A549 (cell line): ENCODE measurements around the gene MLXIP. TPM values are rescaled to one million over a fixed set of nuclear protein-coding genes. Genes with fewer than 3 reads are reported as not detected.

Experiments used
- ATAC-seq, 2 experiments: fragments of 200-7000 bp in 1 of 2; fragments of >200 bp in 1 of 2; cut with Nextera tagmentation in 1 of 2; cut with Tn5 transposase in 1 of 2; 3 replicates each; pipeline versions ENCODE4 v1.8.0 to v1.9.1; 2018 to 2020; ENCODE audit warnings: mild to moderate bottlenecking in 1 of 2, moderate library complexity in 1 of 2
- CTCF ChIA-PET: fragments of 300-600 bp; sonication (Branson Sonifier 250); formaldehyde crosslinking; extraction: SDS; loops from one replicate; lab custom pipeline; 2021; ENCODE audit warnings: antibody characterized with exemption, inconsistent platforms; lab: Yijun Ruan, JAX
- POLR2A ChIA-PET: fragments of 350-600 bp; formaldehyde crosslinking; extraction: SDS; loops from one replicate; lab custom pipeline; 2021; ENCODE audit warnings: antibody characterized with exemption, inconsistent platforms; lab: Yijun Ruan, JAX
- DNase-seq, 2 experiments: peaks; one replicate each; pipeline versions ENCODE4 v3.0.0 to v3.0.0-alpha.2; 2011 to 2016; ENCODE audit warnings: low read depth in 1 of 2, low spot score in 1 of 2
- FAIRE-seq: peaks from 2 replicates; lab custom pipeline; 2011; peaks lifted over from hg19 to GRCh38; lab: Jason Lieb, UNC
- H3K27ac ChIP-seq, 2 experiments: fragments of >200 bp; sonication (Bioruptor Twin); formaldehyde crosslinking; 3 replicates each; pipeline ENCODE4 v1.5.1; 2016 to 2017
- H3K4me1 ChIP-seq: fragments of >200 bp; sonication (Bioruptor Twin); formaldehyde crosslinking; 3 replicates; pipeline ENCODE4 v1.6.1; 2016
- H3K4me2 ChIP-seq: fragments of >200 bp; sonication (Bioruptor Twin); formaldehyde crosslinking; 3 replicates; pipeline ENCODE4 v1.6.1; 2016
- H3K4me3 ChIP-seq: fragments of >200 bp; sonication (Bioruptor Twin); formaldehyde crosslinking; 3 replicates; pipeline ENCODE4 v1.5.1; 2016
- H3K9me3 ChIP-seq: fragments of >200 bp; sonication (Bioruptor Twin); formaldehyde crosslinking; 3 replicates; pipeline ENCODE4 v1.6.1; 2016
- CEBPB ChIP-seq, 2 experiments: fragments of >200 bp in 1 of 2; sonication (Bioruptor Twin) in 1 of 2; formaldehyde crosslinking in 1 of 2; IDR thresholded peaks; 2 replicates each; pipeline ENCODE4 v1.6.1; 2012 to 2016
- CHD2 ChIP-seq: fragments of 150-350 bp; IDR thresholded peaks from 2 replicates; pipeline ENCODE4 v1.6.1; 2014; ENCODE audit warnings: low read length; ENCODE audit not compliant: partially characterized antibody
- CTCF ChIP-seq: fragments of >200 bp; sonication (Bioruptor Twin); formaldehyde crosslinking; IDR thresholded peaks from 3 replicates; pipeline ENCODE4 v1.5.1; 2016
- EHMT2 ChIP-seq: fragments of 200-600 bp; sonication (generic); IDR thresholded peaks from 2 replicates; pipeline ENCODE4 v1.6.1; 2016; ENCODE audit warnings: antibody characterized with exemption, low read depth, mild to moderate bottlenecking, moderate library complexity
- FOSL2 ChIP-seq, 2 experiments: fragments of 450-650 bp in 1 of 2; fragments of >200 bp in 1 of 2; sonication (Bioruptor Twin) in 1 of 2; formaldehyde crosslinking; IDR thresholded peaks; 2 replicates each; pipeline versions ENCODE4 v1.5.0 to v1.6.1; 2016 to 2020; ENCODE audit warnings: mild to moderate bottlenecking in 1 of 2, moderate library complexity in 1 of 2
- FOXS1 ChIP-seq: fragments of 250-450 bp; sonication (Bioruptor Pico); IDR thresholded peaks from 2 replicates; pipeline ENCODE4 v1.5.0; 2020; ENCODE audit warnings: mild to moderate bottlenecking, moderate library complexity
- GATA3 ChIP-seq: IDR thresholded peaks from 2 replicates; pipeline ENCODE4 v1.6.1; 2012; ENCODE audit warnings: borderline replicate concordance
- HDAC2 ChIP-seq: fragments of 200-600 bp; sonication (generic); IDR thresholded peaks from 2 replicates; pipeline ENCODE4 v1.6.1; 2016
- JUN ChIP-seq, 2 experiments: fragments of >200 bp; sonication (Bioruptor Twin); formaldehyde crosslinking; IDR thresholded peaks; 2 replicates in 1 of 2; 3 replicates in 1 of 2; pipeline ENCODE4 v1.6.1; 2016 to 2017
- KDM1A ChIP-seq: fragments of 200-600 bp; sonication (generic); IDR thresholded peaks from 2 replicates; pipeline ENCODE4 v1.6.1; 2016; ENCODE audit warnings: low read depth, mild to moderate bottlenecking
- MAX ChIP-seq: IDR thresholded peaks from 2 replicates; pipeline ENCODE4 v1.6.1; 2012
- MYC ChIP-seq: IDR thresholded peaks from 2 replicates; pipeline ENCODE4 v1.6.1; 2012; ENCODE audit warnings: mild to moderate bottlenecking, inconsistent platforms, low read length, improper control_type of control experiment, borderline replicate concordance
- PHF8 ChIP-seq: fragments of 200-600 bp; sonication (generic); IDR thresholded peaks from 2 replicates; pipeline ENCODE4 v1.6.1; 2016; ENCODE audit warnings: low read depth, mild to moderate bottlenecking, antibody characterized with exemption, moderate library complexity, borderline replicate concordance
- POLR2A ChIP-seq: IDR thresholded peaks from 2 replicates; pipeline ENCODE4 v1.6.1; 2012; ENCODE audit warnings: mild to moderate bottlenecking, low read length
- RAD21 ChIP-seq, 2 experiments: fragments of >200 bp in 1 of 2; sonication (Bioruptor Twin) in 1 of 2; formaldehyde crosslinking in 1 of 2; IDR thresholded peaks in 1 of 2; conservative IDR thresholded peaks in 1 of 2; 2 replicates in 1 of 2; 3 replicates in 1 of 2; pipeline ENCODE4 v1.6.1; 2012 to 2018; ENCODE audit warnings: inconsistent platforms in 1 of 2
- SMC3 ChIP-seq: fragments of >200 bp; sonication (Bioruptor Twin); formaldehyde crosslinking; IDR thresholded peaks from 3 replicates; pipeline ENCODE4 v1.6.1; 2018; ENCODE audit warnings: inconsistent platforms
- WGBS: methylation state at CpG from one replicate; pipeline ENCODE4 v1.1.6; 2017; ENCODE audit errors: missing lambda C conversion rate; 5-methylcytosine and 5-hydroxymethylcytosine counted together
- polyA plus RNA-seq, 4 experiments: library from polyadenylated mRNA; depleted of rRNA in 3 of 4; stranded (reverse); fragments of >200 nt; fragmentation: RNase III in 1 of 4; extraction: RNeasy Plus Mini Kit Qiagen cat#74134 plus additional on column Dnase treatment in 1 of 4; gene quantifications; 2 replicates in 3 of 4; 3 replicates in 1 of 4; pipeline ENCODE4 v1.2.3, GENCODE V29; 2011 to 2017

MLXIP gene
- polyA plus RNA-seq, 2 of the 4 experiments (the other 2 are of a cell fraction) = 7.0 to 21.4 TPM

- DNase-seq (no peak), FAIRE-seq (no peak), ATAC-seq (peak in 1 of 2 experiments; percentile 8; a peak in 3 of 6 replicates)
- H3K27ac ChIP-seq = peak overlapping the region; percentile 88 to 98
- TF ChIP-seq CEBPB (IDR thresholded peaks at IDR 0.05) (peak in 1 of 2 experiments; percentile 62; a peak in 2 of 4 replicates), FOXS1 (no peak)
- no peaks in the 10 kb centered on the region for H3K9me3 ChIP-seq
- ChIA-PET POLR2A (interaction anchor here (0.8 to 0.9 kb wide), 2 partner anchors 14 to 27 kb away, joined by 3 read pairs; no protein-coding TSS in a partner anchor), CTCF (interaction anchor here (0.5 to 3.8 kb wide), 18 partner anchors 8 to 217 kb away, joined by 3 to 41 read pairs (median 4); no protein-coding TSS in a partner anchor)
- peak overlapping the region; percentile 93 for H3K4me2 ChIP-seq
- peak overlapping the region; percentile 94 for H3K4me3 ChIP-seq
- peaks cover 42% of the 10 kb centered on the region for H3K4me1 ChIP-seq
- WGBS = 63% methylated on average over 9 of the region's 9 CpGs
Observed at GRCh38 chr12:122081083-122081696, 2.6 kb downstream of the MLXIP start.

GRCh38 chr12:122081697-122082221 is 3.2 kb downstream of the MLXIP start:
- TF ChIP-seq FOSL2 (IDR thresholded peaks at IDR 0.05) = no peak
- TF ChIP-seq FOSL2 (CRISPR knock-in tag; IDR thresholded peaks at IDR 0.05) = no peak
- no peak for TF ChIP-seq MAX
- no peak for TF ChIP-seq FOXS1
- no peak for TF ChIP-seq GATA3
- no peak for TF ChIP-seq HDAC2
- TF ChIP-seq JUN (IDR thresholded peaks at IDR 0.05) = no peak
- TF ChIP-seq RAD21 (conservative IDR thresholded peaks at IDR 0.05 in 1 of 2, IDR thresholded peaks at IDR 0.05 in 1 of 2) = no peak
- no peak for TF ChIP-seq CHD2
- no peak for TF ChIP-seq EHMT2
- TF ChIP-seq CEBPB (IDR thresholded peaks at IDR 0.05) = no peak
- no peak for TF ChIP-seq KDM1A
- no peak for TF ChIP-seq POLR2A
- no peak for TF ChIP-seq SMC3
- no peak for TF ChIP-seq PHF8
- no peak for TF ChIP-seq MYC
- H3K4me2 ChIP-seq = peak overlapping the region; percentile 93
- WGBS = 53% methylated on average over 7 of the region's 7 CpGs
- ChIA-PET CTCF (interaction anchor here (0.8 to 3.8 kb wide), 13 partner anchors 10 to 109 kb away, joined by 3 to 41 read pairs (median 4); no protein-coding TSS in a partner anchor), POLR2A (no interaction called here)
- FAIRE-seq (no peak), DNase-seq (no peak), ATAC-seq (no peak)
- H3K4me1 ChIP-seq = peaks cover 42% of the 10 kb centered on the region
- H3K27ac ChIP-seq = peak overlapping the region; percentile 88 to 98
- H3K9me3 ChIP-seq = no peaks in the 10 kb centered on the region
- peak overlapping the region; percentile 94 for H3K4me3 ChIP-seq

- no peak overlapping the region for H3K4me3 ChIP-seq
- no peaks in the 10 kb centered on the region for H3K9me3 ChIP-seq
- POLR2A ChIA-PET = no interaction called here
- WGBS = 91% methylated on average over 6 of the region's 6 CpGs
- H3K4me2 ChIP-seq = peak overlapping the region; percentile 93; the same call in 2 of the 3 replicates
- CTCF ChIA-PET = interaction anchor here (1.1 to 3.8 kb wide), 4 partner anchors 28 to 44 kb away, joined by 3 to 41 read pairs (median 14); no protein-coding TSS in a partner anchor
- ATAC-seq = no peak
- no peak overlapping the region; a peak in 1 of 6 replicates for H3K27ac ChIP-seq
- no peak for DNase-seq
- H3K4me1 ChIP-seq = peaks cover 38% of the 10 kb centered on the region
- no peak for TF ChIP-seq CTCF
- FAIRE-seq = no peak
Observed at GRCh38 chr12:122082621-122083356, 4.2 kb downstream of the MLXIP start.
